GM21360 (cell line): ENCODE measurements around the gene KCNN2.
"Not testable (repeated sequence)": the region's sequence is repeated elsewhere in the genome, so short reads cannot be mapped to it uniquely, and the experiment has no call there.

Source experiments
- ATAC-seq: cut with Tn5 transposase; IDR thresholded peaks from one replicate; pipeline ENCODE4 v1.9.1; 2021; ENCODE audit warnings: mild to moderate bottlenecking, moderate library complexity; ENCODE audit not compliant: unreplicated experiment

Gene KCNN2

DNA sequence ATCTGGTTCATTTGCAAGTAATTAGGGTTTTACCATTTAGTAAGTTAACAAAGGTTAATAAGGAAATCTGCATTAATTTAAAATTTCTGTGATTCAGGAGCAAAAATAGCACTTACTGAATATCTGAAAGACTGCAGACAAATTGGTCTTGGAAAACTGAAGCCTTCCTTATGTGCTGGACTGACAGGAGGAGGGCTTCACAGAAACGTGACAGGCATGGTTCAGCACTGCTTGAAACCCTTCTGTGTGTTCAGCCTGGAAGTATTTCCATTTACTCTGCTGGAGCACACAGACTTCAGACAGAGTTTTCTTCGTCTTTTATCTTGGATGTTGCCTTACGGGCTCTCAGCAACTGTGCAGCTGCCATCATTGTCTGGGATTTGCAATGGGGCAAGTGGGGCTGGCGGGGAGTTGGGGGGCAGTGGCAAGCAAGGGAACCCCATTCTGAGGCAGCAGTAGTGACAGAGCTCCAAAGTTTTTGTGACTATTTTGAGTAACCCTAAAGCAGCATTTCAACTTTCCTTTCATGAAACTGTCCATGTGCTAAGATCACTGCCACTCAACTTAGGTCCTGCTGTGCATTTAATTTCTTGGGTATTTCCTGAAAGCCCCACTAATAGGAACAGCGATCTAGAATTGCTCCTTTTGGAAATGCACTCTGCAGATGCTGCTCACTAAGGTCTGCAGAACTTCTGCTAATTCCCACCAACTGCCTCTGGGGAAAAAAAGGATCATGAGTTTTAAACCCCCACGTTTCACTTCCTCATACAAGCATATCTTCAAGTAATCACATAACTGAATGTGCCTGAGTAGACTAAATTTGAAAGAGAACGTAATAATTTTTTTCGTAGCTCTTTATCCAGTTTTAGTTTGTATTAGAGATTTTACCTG, 56.6 kb downstream of the KCNN2 start:
- peak; percentile 95 for ATAC-seq

DNA sequence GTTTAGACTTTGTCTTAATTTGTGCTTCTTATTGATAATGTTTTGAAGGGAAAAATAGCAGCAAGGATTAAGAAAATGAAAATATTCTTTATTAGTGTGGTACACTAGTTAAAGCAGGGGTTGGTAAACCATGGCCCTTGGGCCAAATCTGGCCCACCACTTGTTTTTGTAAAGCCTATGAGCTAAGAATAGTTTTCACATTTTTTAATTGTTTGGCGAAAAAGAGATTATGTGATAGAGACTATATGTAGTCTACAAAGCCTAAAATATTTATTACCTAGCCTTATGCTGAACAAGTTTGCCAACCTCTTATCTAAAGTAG, 57.2 kb downstream of the KCNN2 start:
- ATAC-seq = peak; percentile 29

DNA sequence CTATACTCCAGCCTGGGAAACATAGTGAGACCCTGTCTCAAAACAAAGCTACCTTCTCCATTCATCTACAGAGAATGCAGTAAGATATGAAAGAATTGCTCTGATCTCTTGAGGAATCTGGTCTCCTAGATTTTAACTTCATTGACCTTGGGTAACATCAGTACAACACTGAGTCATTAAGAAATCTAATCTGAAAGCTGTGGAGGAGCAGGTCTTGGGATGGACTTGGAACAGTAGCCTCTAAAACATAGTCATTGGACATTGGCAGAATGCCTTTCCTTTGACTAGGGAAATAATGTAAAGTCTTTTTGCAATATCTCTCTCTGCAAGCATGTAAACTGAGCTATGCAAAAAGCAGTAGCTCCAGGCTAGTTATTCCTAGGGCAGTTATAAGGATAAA, 58.1 kb downstream of the KCNN2 start:
- ATAC-seq = no peak

DNA sequence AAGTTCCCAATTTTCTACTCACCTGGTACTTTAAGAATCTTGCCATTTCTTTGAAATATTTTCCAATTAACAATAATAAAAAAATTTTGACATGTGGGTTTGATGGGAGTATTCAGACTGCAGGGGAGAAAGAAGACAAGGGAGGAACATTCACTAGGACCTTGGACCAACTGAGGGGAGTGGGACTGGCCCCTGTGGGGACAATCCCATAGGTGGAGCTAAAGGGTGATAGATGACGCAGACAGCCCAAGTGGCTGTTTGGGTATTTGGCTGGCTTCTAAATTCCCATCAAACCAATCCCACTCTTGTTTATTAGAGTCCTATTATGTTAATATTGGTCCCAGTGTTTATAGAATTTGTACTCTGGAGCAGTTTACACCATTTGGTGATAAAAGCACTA, 65.3 kb downstream of the KCNN2 start:
- ATAC-seq = no peak

DNA sequence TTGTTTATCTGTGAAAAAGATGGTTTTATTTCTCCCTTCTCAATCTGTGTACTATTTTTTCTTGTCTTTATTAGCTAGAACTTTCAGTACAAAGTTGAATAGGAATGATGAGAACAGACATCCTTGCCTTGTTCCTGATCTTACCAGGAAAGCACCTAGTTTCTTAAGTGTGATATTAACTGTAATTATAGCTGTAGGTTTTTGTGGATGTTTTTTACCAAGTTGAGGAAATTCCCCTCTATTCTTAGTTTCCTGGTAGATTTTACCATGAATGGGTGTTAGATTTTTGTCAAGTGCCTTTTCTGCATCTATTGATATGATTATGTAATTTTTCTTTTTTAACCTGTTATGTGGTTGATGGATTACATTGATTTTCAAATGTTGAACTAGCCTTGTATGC, 68.7 kb downstream of the KCNN2 start:
- ATAC-seq = no peak

DNA sequence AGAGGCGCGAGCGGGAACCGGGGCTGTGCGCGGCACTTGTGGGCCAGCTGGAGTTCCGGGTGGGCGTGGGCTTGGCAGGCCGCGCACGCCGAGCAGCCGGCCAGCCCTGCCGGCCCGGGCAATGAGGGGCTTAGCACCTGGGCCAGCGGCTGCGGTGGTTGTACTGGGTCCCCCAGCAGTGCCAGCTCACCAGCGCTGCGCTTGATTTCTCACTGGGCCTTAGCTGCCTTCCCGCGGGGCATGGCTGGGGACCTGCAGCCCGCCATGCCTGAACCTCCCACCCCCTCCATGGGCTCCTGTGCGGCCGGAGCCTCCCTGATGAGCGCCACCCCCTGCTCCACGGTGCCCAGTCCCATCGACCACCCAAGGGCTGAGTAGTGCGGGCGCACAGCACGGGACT, 70.8 kb downstream of the KCNN2 start:
- not testable (repeated sequence) for ATAC-seq

DNA sequence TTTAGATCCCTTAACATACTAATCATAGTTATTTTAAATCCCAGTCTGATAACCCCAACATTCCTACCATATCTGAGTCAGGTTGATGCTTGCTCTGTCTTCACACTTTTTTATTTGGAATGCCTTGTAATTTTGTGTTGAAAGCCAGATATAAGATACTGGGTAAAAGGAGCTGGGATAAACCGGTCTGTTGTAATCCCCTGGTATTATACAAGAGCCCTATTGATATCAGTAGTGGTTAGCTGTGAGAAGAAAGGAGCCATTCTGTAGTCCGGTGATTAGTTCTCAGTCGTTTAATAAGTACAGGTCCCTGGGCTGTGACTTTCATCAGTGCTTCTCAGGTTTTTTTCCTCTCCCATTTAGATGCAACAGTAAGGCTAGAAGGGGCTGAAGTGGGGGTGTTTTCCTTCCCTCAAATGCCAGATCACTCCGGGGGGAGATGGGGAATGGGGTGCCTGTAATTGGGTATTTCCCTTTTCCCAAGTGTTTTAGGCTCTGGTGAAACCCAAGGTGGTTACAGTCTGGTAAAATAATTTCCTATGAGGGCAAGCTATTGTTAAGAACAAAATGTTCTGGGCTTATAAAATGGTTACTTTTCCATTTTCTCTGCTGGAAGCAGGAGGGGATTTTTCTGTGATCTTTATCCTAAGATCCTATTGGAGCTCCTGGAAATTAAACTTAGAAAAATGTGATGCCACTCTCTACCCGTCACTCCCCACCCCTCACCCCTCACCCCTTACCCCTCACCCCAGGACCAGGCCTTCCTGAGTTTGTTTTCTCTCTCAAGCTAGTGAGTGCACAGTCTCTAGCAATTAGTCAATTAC, 72.7 kb downstream of the KCNN2 start:
- ATAC-seq = no peak

DNA sequence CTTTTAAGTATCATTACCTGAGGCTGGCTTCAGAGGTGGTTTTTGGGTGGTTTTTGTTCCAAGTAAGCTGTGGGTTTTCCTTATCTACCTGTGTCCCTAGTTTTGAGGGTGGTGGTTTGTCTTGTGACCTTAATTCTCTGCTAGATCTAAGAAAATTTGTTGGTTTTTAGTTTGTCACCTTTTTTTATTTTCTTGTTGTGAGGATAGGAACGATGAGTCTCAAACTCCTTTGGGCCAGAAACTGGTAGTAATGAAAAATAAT, 73.3 kb downstream of the KCNN2 start:
- no peak for ATAC-seq

DNA sequence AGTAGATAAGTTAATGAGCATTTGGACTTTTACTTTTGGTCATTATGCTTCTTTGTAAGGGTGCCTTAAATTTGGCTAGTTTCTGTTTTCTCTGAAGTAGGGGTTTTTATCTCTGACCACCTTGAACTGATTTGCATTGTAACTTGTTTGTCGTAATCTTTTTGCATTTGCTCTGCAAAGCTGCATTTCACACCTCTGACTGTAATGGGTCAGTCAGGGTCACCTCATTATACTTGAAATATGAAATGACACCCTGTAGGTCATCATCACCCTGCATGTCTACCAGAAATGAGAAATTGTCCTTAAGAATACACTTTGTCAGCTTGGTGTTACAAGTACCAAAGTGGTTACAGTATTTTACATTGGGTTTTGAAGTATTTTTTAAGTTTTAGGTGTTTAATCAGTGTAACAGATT, 74.0 kb downstream of the KCNN2 start:
- peak; percentile 72 for ATAC-seq

DNA sequence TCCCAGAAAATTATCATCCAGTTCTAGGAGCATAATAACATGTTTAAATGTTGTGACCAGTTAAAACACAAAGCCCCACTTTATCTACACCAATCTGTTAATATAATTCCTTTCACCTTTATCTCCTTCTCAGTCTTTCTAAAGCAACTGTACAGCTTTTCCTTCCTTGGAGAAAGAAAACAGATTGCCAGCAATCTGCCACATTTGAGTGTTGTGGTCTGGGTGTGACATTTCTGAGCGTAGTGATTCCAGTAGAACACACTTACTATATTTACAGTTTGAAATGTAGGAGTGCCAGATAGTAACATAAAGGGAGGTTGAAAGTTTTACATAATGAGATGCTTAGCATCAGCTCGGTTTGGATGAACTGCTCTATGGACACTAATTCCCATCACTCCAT, 76.1 kb downstream of the KCNN2 start:
- ATAC-seq = no peak

DNA sequence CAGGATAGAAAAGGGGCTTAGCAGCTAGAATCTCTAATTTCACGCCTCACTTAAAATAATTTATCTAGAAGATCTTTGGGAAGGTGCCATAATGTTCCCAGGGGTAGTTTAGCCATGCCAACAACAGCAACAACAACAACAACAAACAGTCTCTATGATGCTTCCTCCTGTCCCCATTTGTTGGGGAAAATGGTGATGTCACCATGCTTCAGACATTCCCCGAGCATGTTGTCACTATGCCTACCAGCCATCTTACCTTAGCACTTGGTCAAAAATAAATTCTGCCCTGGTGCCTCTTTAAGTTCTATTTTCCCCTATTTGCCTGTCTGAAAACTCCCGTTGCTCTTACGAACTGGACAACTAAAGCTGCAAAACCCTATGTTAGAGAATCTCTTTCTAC, 76.6 kb downstream of the KCNN2 start:
- ATAC-seq = no peak

DNA sequence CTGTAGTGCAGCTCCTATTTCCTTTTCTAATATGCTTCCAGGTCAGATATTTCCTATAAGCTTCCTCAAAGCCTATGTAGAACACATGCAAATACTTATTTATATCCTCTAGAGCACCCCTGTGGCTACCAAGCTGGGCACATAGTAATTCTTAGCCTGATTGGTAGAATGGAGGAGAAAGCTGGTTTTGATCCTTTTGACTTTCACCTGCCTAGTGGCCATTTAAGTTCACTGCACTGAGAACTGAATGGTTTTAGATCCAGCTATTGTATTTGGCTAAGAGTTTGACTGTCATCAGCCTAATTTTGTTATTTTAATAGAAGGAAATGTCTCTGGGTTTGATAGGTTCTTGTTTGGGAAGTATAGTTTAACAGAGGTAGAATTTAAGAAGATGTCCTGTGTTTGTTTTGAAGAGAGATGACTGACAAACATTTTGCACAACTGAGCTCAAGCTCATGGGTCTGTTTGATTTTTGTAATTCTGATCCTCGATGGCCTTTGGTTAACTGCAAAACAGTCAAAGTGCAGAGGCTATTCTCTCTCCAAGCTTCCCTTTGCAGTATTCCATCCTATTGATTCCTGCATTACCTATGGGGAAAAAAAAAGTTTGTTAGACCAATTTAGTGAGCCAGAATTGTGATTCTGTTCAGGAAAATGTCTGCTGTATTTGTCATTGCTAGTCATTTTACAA, 85.4 kb downstream of the KCNN2 start:
- peak; percentile 46 for ATAC-seq

DNA sequence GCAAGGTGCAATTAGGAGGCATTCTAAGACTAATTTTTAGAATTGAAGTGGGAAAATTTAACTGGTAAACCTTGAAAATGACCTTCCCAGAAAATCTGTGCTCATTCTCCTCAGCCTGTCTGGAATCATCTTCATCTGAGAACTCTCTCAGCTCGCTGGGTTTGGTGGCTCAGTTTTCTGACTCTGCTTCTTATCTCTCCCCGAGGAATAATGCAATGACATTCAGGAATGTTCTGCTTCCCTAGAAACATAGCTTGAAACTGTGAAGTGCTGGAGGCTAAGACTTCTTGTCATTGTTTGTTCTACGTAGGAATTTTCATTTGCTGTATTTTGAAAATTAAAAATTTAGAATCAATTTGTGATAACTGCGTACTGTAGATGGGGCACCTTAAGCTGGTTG, 86.6 kb downstream of the KCNN2 start:
- no peak for ATAC-seq

DNA sequence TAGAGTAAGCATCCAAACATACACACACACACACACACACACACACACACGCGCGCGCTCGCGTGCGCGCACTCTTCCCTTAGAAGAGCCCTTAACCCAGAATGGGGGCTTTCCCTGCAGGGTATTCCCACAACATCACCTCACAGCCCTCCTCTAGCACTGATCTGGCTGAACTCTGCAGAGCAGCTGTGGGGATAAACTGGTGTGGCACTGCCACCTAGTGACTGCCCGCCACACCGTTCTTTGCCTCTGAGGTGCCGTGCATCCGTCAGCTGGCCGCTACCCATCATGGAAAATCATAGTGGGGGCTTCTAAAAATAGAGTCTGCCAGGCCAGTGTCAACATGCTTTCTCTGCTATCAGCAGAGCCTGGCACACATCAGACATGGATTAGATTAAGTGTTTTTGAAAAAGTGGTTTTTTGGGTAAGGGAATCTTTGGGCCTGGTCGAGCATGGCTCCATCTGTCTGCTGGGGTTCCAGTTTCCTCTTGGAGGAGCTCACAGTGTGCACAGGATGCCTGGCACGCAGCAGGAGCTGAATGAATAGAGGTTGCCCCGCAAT, 88.1 kb downstream of the KCNN2 start:
- ATAC-seq = peak; percentile 98

DNA sequence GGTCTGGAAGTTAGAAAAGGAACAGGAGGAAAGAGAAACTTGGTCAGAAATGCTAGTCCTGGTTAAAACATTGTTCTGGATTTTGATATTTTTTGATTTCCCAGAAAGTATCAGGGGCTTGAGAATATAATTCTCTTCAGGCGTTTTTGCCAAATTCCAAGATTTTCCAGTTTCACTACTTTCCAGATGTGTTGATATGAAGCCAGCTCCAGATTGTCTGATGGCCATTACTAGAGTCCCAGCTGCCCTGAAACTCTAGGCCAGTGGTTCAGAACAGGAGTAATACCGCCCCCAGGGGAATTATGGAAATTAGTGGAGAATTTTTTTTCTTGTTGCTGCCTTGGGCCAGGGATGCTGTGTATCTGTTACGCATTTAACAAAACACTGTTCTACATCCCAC, 88.6 kb downstream of the KCNN2 start:
- no peak for ATAC-seq

DNA sequence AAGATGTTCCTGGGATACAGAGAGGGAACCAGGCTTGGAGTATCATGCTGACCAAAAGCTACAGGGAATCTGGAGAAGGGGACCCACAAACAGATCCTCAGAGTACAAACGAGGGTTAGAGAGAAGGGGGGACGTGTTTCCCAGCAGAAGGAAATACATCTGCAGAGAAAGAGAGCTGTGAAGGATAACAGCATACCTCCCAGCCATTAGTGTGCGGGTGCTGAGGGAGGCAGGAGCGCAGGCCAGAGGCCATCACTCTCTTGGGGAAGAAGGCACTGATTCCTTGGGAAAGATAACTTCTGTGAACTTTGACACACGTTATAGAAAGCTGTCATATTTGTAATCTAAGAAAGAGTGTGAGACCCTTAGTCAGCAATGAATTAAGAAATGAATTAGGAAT, 96.9 kb downstream of the KCNN2 start:
- ATAC-seq = no peak

DNA sequence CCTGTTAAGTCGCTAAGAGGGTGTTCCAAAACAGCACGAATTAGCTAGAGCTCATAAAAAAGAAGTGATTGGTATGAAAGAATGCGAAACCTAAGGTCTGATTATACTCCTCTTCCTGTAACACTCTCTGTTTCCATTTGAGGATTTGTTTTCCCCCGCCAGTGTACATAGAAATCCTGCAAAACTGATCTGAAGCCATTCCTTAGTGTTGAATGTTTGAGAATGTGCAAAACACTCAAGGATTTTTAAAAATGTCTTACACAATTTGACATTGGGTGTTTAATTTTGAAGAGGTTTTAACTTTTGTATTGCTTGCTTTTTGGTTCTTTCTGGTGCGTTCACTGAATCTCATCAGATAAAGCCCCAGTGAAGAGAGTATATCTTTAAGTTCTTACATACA, 105.3 kb downstream of the KCNN2 start:
- ATAC-seq = no peak

DNA sequence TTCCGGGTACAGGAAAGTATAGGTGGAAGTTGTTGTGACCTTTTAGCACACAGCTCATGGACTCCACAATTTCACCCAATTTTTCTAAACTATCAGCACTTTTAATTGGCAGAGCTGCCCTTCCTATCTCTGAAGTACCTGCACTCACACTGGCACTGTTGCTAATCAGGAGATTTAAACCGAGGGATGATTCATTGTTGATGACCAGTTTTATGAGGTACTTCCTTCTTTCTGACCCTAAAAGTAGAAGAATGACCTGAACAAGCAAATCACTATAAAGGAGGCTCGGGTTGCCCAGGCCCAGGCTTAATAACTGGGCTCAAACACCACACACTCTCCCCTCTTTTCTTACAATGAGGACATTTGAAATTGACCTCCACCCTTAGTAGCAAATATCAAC, 105.9 kb downstream of the KCNN2 start:
- ATAC-seq = no peak

DNA sequence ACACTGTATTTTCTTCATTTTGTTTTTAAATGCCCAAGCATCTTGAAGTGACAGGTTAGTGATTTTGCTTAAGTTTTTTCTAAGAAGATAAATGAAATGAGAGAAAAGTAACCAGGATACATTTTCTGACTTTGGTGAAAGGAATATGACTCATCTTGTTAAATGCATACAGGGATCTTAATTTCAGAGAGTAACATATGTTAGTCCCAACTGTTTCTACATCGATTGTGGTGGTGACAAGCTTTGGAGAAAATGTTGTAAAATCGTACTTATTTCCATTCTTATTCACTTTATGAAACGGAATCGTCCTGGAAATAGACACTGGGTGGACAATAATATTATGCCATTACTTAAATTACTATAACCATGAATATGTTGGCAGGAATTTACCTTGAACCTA, 107.5 kb downstream of the KCNN2 start:
- ATAC-seq = no peak

DNA sequence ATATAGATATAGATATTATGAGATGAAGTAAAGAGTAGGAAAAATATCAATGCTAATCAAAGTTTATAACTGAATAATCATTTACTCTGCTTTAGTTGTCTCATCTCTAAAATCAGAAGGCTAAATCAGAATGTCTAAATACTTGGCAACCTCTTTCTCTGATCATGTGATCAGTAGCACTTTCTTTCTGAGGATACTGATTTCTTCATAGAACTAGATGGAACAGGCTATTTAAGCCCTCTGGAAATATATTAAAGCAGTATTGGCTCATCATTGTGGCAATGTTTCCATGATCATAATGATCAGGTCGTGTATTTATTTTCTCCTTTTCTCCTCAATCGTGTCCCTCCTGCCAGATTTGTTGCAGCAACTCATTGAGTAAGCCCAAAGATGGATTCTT, 109.7 kb downstream of the KCNN2 start:
- ATAC-seq = no peak

DNA sequence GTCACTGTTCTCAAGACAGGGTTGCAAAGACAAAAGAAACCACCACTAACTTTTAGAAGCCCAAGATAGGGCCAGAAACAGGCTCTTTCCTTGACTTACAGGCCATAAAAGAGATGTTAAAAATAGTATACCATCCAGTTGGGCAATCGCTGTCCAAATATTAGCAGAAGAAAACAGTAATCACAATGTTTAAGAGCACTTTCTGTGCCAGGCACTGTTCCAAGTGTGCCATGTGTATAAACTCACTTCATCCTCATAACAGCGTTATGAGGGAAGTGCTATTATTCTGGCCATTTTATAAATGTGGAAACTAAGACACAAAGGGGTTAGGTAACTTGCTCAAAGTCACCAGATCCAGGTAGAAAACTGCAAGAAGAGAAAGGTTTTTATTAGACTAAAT, 111.7 kb downstream of the KCNN2 start:
- ATAC-seq = no peak
